Effector memory CD4-positive, alpha-beta T cell (primary cell): ENCODE data around the gene ESPNL.

ENCODE experiments used
- DNase-seq, 3 donors: peaks; one replicate each; pipeline ENCODE4 v3.0.0-alpha.2; 2020
- H3K27ac ChIP-seq: 2 replicates; pipeline ENCODE4 v1.7.0; 2013; ENCODE audit warnings: mild to moderate bottlenecking, low read length, moderate library complexity; ENCODE audit not compliant: insufficient read depth, poor library complexity, severe bottlenecking
- H3K27me3 ChIP-seq: replicated peaks from 2 replicates; pipeline ENCODE4 v1.7.0; 2013; ENCODE audit warnings: mild to moderate bottlenecking, low read length; ENCODE audit not compliant: insufficient read depth, control insufficient read depth, poor library complexity, severe bottlenecking
- H3K36me3 ChIP-seq: 2 replicates; pipeline ENCODE4 v1.7.0; 2013; ENCODE audit warnings: mild to moderate bottlenecking, low read length, moderate library complexity; ENCODE audit not compliant: control insufficient read depth, insufficient read depth
- H3K4me1 ChIP-seq: 2 replicates; pipeline ENCODE4 v1.7.0; 2013; ENCODE audit warnings: low read length, mild to moderate bottlenecking; ENCODE audit not compliant: control insufficient read depth, insufficient read depth, poor library complexity, severe bottlenecking
- H3K4me3 ChIP-seq: 2 replicates; pipeline ENCODE4 v1.7.0; 2013; ENCODE audit warnings: low read length, low read depth, mild to moderate bottlenecking; ENCODE audit not compliant: insufficient read depth, poor library complexity, severe bottlenecking
- H3K9me3 ChIP-seq: 2 replicates; pipeline ENCODE4 v1.7.0; 2013; ENCODE audit warnings: mild to moderate bottlenecking, low read length, moderate library complexity; ENCODE audit not compliant: control insufficient read depth

The ESPNL gene

GRCh38 chr2:238090887-238091286 lies 9.3 kb upstream of the ESPNL start:
- Histone ChIP-seq H3K9me3 (no peaks in the 10 kb centered on the region), H3K27me3 (no peaks in the 10 kb centered on the region), H3K36me3 (no peaks in the 10 kb centered on the region), H3K4me1 (no peaks in the 10 kb centered on the region), H3K4me3 (no peak overlapping the region), H3K27ac (no peak overlapping the region)
- no peak for DNase-seq

- Histone ChIP-seq H3K9me3 (no peaks in the 10 kb centered on the region), H3K27me3 (no peaks in the 10 kb centered on the region), H3K4me3 (no peak overlapping the region), H3K36me3 (no peaks in the 10 kb centered on the region), H3K27ac (no peak overlapping the region), H3K4me1 (no peaks in the 10 kb centered on the region)
- DNase-seq = no peak
Observed at GRCh38 chr2:238091436-238092060, 8.6 kb upstream of the ESPNL start.

- no peak for DNase-seq
- Histone ChIP-seq H3K4me1 (no peaks in the 10 kb centered on the region), H3K27me3 (no peaks in the 10 kb centered on the region), H3K9me3 (no peaks in the 10 kb centered on the region), H3K4me3 (no peak overlapping the region), H3K36me3 (no peaks in the 10 kb centered on the region), H3K27ac (no peak overlapping the region)
Observed at GRCh38 chr2:238092486-238093035, 7.6 kb upstream of the ESPNL start.

GRCh38 chr2:238093181-238094140 lies 6.7 kb upstream of the ESPNL start:
- DNase-seq = no peak
- no peaks in the 10 kb centered on the region for H3K36me3 ChIP-seq
- H3K4me3 ChIP-seq = no peak overlapping the region
- H3K4me1 ChIP-seq = no peaks in the 10 kb centered on the region
- H3K27ac ChIP-seq = no peak overlapping the region
- H3K9me3 ChIP-seq = no peaks in the 10 kb centered on the region
- no peaks in the 10 kb centered on the region for H3K27me3 ChIP-seq

- H3K4me3 ChIP-seq = no peak overlapping the region
- H3K27ac ChIP-seq = no peak overlapping the region
- H3K9me3 ChIP-seq = no peaks in the 10 kb centered on the region
- no peaks in the 10 kb centered on the region for H3K36me3 ChIP-seq
- DNase-seq = no peak
- no peaks in the 10 kb centered on the region for H3K27me3 ChIP-seq
- no peaks in the 10 kb centered on the region for H3K4me1 ChIP-seq
Observed at GRCh38 chr2:238094438-238095022, 5.6 kb upstream of the ESPNL start.

- Histone ChIP-seq H3K27ac (no peak overlapping the region), H3K27me3 (no peaks in the 10 kb centered on the region), H3K9me3 (no peaks in the 10 kb centered on the region), H3K36me3 (no peaks in the 10 kb centered on the region), H3K4me1 (no peaks in the 10 kb centered on the region), H3K4me3 (no peak overlapping the region)
- DNase-seq = no peak
Observed at GRCh38 chr2:238095143-238095542, 5.0 kb upstream of the ESPNL start.

GRCh38 chr2:238096311-238097011 lies 3.7 kb upstream of the ESPNL start:
- Histone ChIP-seq H3K36me3 (no peaks in the 10 kb centered on the region), H3K9me3 (no peaks in the 10 kb centered on the region), H3K4me3 (no peak overlapping the region), H3K27ac (no peak overlapping the region), H3K4me1 (no peaks in the 10 kb centered on the region), H3K27me3 (no peaks in the 10 kb centered on the region)
- no peak for DNase-seq

- no peaks in the 10 kb centered on the region for H3K9me3 ChIP-seq
- H3K4me3 ChIP-seq = no peak overlapping the region
- no peaks in the 10 kb centered on the region for H3K27me3 ChIP-seq
- H3K27ac ChIP-seq = no peak overlapping the region
- DNase-seq = no peak
- no peaks in the 10 kb centered on the region for H3K36me3 ChIP-seq
- H3K4me1 ChIP-seq = no peaks in the 10 kb centered on the region
Observed at GRCh38 chr2:238097201-238097987, 2.7 kb upstream of the ESPNL start.
